PFSK-1 (cell line): ENCODE results near the gene C10orf53.

Experiments used
- FOXP2 ChIP-seq: optimal IDR thresholded peaks from 2 replicates; pipeline ENCODE3; 2011; ENCODE audit warnings: borderline replicate concordance, control low read depth, inconsistent platforms; ENCODE audit not compliant: insufficient read depth; ENCODE audit errors: extremely low read length, extremely low read depth
- TF ChIP-seq, protein P1 (sequence below), 2 experiments: IDR thresholded peaks; 2 replicates each; pipeline versions ENCODE4 v1.6.1 to v1.8.0; 2011 to 2012; ENCODE audit warnings: low read depth in 2 of 2, low read length in 2 of 2, control low read depth in 1 of 2, inconsistent platforms in 1 of 2, mild to moderate bottlenecking in 1 of 2, moderate library complexity in 1 of 2; ENCODE audit not compliant: insufficient read depth in 1 of 2

DNA sequence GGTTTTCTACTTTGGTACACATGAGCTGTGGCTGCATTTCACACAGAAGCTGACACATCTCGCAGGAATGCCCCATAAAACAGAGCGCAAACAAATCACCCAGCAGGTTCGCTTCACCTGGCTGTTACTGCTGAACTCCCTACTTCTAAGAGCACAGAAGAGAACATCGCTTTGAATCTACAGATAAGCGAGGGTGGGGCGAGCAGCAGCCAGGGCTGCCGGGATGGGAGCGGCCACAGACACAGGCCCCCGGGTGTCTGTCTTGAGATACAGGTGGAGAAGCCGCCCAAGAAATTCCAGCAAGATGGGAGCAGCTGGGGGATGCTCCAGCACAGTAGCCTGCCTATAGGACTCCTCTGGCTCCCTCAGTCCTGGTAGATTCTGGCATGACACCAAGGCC, 55.2 kb downstream of the C10orf53 start:
- TF ChIP-seq, protein P1, sequence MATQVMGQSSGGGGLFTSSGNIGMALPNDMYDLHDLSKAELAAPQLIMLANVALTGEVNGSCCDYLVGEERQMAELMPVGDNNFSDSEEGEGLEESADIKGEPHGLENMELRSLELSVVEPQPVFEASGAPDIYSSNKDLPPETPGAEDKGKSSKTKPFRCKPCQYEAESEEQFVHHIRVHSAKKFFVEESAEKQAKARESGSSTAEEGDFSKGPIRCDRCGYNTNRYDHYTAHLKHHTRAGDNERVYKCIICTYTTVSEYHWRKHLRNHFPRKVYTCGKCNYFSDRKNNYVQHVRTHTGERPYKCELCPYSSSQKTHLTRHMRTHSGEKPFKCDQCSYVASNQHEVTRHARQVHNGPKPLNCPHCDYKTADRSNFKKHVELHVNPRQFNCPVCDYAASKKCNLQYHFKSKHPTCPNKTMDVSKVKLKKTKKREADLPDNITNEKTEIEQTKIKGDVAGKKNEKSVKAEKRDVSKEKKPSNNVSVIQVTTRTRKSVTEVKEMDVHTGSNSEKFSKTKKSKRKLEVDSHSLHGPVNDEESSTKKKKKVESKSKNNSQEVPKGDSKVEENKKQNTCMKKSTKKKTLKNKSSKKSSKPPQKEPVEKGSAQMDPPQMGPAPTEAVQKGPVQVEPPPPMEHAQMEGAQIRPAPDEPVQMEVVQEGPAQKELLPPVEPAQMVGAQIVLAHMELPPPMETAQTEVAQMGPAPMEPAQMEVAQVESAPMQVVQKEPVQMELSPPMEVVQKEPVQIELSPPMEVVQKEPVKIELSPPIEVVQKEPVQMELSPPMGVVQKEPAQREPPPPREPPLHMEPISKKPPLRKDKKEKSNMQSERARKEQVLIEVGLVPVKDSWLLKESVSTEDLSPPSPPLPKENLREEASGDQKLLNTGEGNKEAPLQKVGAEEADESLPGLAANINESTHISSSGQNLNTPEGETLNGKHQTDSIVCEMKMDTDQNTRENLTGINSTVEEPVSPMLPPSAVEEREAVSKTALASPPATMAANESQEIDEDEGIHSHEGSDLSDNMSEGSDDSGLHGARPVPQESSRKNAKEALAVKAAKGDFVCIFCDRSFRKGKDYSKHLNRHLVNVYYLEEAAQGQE (IDR thresholded peaks at IDR 0.05; ENCODE audit: insufficient read depth in 1 of 2, low read depth in 2 of 2, low read length in 2 of 2), result no peak
- TF ChIP-seq FOXP2, result no peak
